GM18499 (cell line): ENCODE results near the gene CLMP.
A peak's percentile ranks its signal among the peaks of the same experiment; 100 is the strongest.

Source experiments
- ATAC-seq: cut with Tn5 transposase; IDR thresholded peaks from one replicate; pipeline ENCODE4 v1.9.1; 2021; ENCODE audit warnings: moderate number of reproducible peaks; ENCODE audit not compliant: insufficient read depth, unreplicated experiment

The CLMP gene, protein sequence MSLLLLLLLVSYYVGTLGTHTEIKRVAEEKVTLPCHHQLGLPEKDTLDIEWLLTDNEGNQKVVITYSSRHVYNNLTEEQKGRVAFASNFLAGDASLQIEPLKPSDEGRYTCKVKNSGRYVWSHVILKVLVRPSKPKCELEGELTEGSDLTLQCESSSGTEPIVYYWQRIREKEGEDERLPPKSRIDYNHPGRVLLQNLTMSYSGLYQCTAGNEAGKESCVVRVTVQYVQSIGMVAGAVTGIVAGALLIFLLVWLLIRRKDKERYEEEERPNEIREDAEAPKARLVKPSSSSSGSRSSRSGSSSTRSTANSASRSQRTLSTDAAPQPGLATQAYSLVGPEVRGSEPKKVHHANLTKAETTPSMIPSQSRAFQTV

GRCh38 chr11:123195188-123196059 lies at the start of gene CLMP:
Gene CLMP, minus strand, starts transcription at chr11:123195248. Its CDS starts 308 bp downstream, at chr11:123194940.
- no peak for ATAC-seq

DNA sequence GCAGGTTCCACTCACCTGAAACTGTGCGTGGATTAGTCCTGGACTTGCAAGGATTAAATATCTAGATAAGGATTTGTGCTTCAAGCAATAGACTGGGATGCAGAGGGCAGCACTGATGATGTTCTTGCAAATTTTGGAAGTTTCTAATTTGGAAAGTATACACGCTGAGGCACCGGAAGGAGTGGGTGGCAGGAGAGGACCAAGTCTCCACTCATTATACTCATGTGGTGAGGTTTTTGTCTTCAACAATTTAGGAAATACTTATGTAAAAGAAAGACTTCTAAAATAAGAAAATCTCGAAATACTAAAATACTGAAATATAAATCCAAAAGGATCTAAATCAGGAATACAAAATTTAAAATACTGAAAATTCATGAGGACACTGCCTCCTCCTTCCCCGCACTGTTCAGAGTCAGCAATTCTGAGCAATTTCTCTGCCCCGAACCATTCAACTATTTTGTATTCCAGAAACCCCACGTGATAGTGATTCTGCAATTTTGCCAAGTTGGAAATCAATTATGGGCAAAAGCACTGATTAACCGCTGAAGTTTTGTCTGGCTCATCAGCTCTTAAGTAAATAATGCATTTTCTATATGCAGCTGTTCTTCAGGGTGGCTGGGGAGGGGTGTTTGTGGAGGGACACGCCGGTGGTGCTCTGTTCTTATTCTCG lies 47.0 kb upstream of the CLMP start:
- ATAC-seq = no peak

GRCh38 chr11:123241294-123241693 lies 46.2 kb upstream of the CLMP start:
- no peak for ATAC-seq

- no peak for ATAC-seq
Observed at GRCh38 chr11:123239191-123240150, 44.4 kb upstream of the CLMP start.

DNA sequence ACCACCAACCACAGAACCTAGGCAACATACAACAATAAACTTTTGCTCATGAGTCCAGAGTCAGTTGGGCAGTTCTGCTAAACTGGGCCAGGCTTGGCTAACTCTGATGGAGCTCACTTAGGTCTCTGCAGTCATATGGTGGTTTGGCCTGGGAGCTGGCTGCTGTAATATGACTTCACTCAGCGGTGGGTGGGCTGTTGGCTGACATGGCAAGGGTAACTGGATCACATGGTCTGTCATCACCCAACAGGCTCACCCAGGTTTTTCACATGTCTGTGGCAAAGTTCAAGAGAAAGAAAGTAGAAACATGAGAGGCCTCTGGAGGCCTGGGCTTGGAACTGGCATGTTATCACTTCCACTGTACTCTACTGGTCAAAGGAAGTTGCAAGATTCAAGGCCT lies 43.2 kb upstream of the CLMP start:
- no peak for ATAC-seq

GRCh38 chr11:123236879-123237278 lies 41.8 kb upstream of the CLMP start:
- ATAC-seq = no peak

GRCh38 chr11:123235656-123236261 lies 40.7 kb upstream of the CLMP start:
- no peak for ATAC-seq

- no peak for ATAC-seq
Observed at GRCh38 chr11:123235117-123235655, 40.1 kb upstream of the CLMP start.

GRCh38 chr11:123233975-123234334 lies 38.9 kb upstream of the CLMP start:
- ATAC-seq = no peak

GRCh38 chr11:123233280-123233974 lies 38.4 kb upstream of the CLMP start:
- ATAC-seq = peak; percentile 86

- no peak for ATAC-seq
Observed at GRCh38 chr11:123231777-123232176, 36.7 kb upstream of the CLMP start.

GRCh38 chr11:123231256-123231655 lies 36.2 kb upstream of the CLMP start:
- no peak for ATAC-seq

GRCh38 chr11:123230346-123230745 lies 35.3 kb upstream of the CLMP start:
- no peak for ATAC-seq

GRCh38 chr11:123228496-123229163 lies 33.6 kb upstream of the CLMP start:
- no peak for ATAC-seq

DNA sequence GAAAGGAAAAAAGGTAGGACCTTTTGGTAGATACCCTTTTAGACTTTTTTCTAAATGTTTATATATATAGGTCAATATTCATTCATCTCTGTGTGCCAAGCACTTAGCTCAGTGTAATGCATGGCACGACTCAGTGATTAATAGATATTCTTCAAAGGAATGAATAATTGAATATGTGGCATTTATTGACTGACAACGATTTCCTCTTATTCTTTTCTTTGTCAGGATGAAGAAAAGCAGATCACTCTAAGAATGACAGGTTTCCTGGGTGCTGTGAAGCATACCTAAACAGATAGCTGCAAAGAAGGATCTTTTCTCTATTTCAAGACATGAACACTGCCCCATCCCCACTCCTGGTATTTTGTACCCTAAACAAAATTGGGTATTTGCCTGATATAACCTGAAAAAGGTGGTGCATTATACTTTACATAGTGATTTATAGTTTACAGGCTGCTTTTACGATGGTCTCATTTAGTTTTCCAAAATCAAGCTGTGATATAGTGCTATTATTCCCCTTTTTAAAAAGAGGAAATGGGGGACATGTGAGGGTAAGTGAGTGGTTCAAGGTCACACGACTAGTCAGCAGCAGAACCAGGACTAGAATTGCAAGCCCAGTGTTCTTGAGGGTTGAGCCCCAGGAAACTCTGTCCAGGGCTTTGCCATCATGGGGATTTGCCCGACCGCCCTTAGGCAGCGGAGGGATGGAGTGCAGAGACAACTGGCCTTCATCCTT lies 32.9 kb upstream of the CLMP start:
- no peak for ATAC-seq

DNA sequence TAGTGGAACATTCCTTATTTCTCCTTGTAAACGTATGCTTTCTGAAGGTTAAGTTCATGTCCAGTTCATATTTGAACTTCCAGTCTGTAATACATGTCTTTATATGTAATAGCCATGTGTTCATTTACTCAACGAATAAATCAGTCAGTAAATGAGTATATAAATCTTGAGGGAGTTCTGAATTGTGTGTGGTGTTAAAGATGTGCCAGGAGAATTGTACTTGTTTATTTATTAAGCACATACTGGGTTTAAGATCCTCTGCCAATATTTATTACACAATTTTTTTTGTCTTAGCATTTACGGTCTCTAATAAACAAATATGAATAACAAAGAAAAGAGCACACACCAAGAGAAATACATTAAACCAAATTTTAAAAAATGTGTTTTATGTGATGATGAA lies 26.5 kb upstream of the CLMP start:
- no peak for ATAC-seq

DNA sequence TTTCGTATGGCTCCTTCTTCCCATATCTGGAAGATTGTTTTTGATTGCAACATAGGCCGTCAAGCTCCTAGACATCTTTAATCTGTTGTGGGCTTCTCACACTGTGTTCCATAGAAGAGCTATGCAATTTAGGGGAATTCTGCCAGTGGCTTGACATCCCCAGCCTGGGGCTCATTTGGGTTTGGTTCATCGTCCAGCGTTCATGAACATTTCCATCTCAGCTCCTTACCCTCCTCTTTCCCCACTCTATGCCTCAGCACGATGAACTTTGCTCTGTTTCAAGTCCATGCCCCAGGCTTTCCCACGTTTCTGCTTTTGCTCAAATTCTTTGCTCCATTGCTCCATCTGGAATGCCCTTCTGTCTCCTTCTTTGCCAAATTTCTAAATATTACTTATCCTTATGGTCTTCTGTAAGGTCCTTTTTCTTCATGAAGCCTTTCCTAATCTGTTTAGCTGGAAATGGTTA lies 26.1 kb upstream of the CLMP start:
- no peak for ATAC-seq
